ENCODE measurements around the gene GRIK4. TPM values are rescaled to one million over a fixed set of nuclear protein-coding genes. Genes with fewer than 3 reads are reported as not detected.

GRIK4 gene
- total RNA-seq, 1 experiment from 2014 or later = not detected

DNA sequence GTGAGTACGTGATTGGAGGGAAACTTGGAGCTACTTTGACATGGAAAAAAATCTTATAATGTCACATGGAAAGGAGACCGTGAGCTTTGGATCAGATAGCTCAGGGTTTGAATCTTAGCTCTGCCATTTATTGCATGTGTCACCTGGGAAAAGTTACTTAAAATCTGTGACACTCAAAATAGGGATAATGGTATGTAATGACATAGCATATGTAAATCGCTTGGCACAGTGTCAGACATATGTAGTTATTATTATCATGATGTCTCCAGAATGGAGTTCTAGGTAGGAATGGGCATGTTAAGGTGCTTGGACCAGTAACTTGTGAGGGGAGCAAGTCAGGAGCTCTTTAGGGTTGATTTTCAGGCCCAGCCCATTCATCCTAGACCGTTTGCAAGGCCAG, 75.8 kb downstream of the GRIK4 start:
- BruUV-seq (replicated peaks) = no TSS peak
- intact Hi-C loops (cut with micrococcal nuclease; ENCODE audit: unreplicated experiment) = no loop called here

DNA sequence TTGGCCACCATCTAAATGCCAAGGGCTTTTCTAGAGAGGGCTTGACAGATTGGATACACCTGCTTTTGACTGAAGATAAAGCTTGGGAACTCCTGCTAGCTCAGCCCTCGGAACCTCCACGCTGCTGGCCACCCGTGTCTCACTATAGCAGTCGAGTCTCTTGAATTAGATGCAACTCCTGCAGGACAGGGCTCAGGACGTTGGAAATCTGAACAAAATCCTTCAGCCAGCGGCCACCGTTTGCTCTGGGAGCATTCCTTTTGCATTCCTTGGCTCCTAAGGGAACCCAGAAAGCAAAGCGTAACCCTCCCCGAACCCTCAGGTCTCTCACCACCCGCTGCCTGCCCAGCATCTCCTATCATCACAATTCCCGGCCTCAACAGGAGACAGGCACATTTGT, 77.8 kb downstream of the GRIK4 start:
- H3K79me2 ChIP-seq (ENCODE audit: low read depth) = no peaks in the 10 kb centered on the region
- H3K4me3 ChIP-seq = no peak overlapping the region
- H3K9me2 ChIP-seq (ENCODE audit: insufficient read depth) = no peaks in the 10 kb centered on the region
- H3K4me1 ChIP-seq (replicated peaks; ENCODE audit: insufficient read depth) = no peaks in the 10 kb centered on the region
- intact Hi-C loops (cut with micrococcal nuclease; ENCODE audit: unreplicated experiment) = no loop called here
- no peak overlapping the region for H3K27ac ChIP-seq
- H3K9me3 ChIP-seq (ENCODE audit: insufficient read depth, low read depth) = no peaks in the 10 kb centered on the region
- no peak for TF ChIP-seq EZH2 (IDR thresholded peaks at IDR 0.05; ENCODE audit: low read depth)
- TF ChIP-seq, protein P1, sequence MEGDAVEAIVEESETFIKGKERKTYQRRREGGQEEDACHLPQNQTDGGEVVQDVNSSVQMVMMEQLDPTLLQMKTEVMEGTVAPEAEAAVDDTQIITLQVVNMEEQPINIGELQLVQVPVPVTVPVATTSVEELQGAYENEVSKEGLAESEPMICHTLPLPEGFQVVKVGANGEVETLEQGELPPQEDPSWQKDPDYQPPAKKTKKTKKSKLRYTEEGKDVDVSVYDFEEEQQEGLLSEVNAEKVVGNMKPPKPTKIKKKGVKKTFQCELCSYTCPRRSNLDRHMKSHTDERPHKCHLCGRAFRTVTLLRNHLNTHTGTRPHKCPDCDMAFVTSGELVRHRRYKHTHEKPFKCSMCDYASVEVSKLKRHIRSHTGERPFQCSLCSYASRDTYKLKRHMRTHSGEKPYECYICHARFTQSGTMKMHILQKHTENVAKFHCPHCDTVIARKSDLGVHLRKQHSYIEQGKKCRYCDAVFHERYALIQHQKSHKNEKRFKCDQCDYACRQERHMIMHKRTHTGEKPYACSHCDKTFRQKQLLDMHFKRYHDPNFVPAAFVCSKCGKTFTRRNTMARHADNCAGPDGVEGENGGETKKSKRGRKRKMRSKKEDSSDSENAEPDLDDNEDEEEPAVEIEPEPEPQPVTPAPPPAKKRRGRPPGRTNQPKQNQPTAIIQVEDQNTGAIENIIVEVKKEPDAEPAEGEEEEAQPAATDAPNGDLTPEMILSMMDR (conservative IDR thresholded peaks at IDR 0.05) = no peak
- H3K36me3 ChIP-seq (ENCODE audit: low read depth) = no peaks in the 10 kb centered on the region
- BruUV-seq (replicated peaks) = no TSS peak
- no peaks in the 10 kb centered on the region for H4K20me1 ChIP-seq (ENCODE audit: insufficient read depth)
- DNase-seq = no peak
- CTCF ChIA-PET = no interaction called here
- no peak overlapping the region for H2AFZ ChIP-seq
- H3K27me3 ChIP-seq (ENCODE audit: insufficient read depth, low read depth) = peaks cover 96% of the 10 kb centered on the region
- POLR2A ChIA-PET (ENCODE audit: unreplicated experiment) = no interaction called here
- no peak overlapping the region for H3K4me2 ChIP-seq
- no peaks in the 10 kb centered on the region for H3F3A ChIP-seq (ENCODE audit: insufficient read depth, low read depth)

More for the DNA sequence above, 75.8 kb downstream of the GRIK4 start:
- Histone ChIP-seq H3F3A (ENCODE audit: insufficient read depth, low read depth) (no peaks in the 10 kb centered on the region), H3K4me3 (no peak overlapping the region), H3K4me2 (no peak overlapping the region), H3K9me2 (ENCODE audit: insufficient read depth) (no peaks in the 10 kb centered on the region), H4K20me1 (ENCODE audit: insufficient read depth) (no peaks in the 10 kb centered on the region), H3K27me3 (ENCODE audit: insufficient read depth, low read depth) (peaks cover 97% of the 10 kb centered on the region), H3K27ac (no peak overlapping the region), H3K36me3 (ENCODE audit: low read depth) (no peaks in the 10 kb centered on the region), H3K4me1 (replicated peaks; ENCODE audit: insufficient read depth) (no peaks in the 10 kb centered on the region), H2AFZ (no peak overlapping the region), H3K79me2 (ENCODE audit: low read depth) (no peaks in the 10 kb centered on the region), H3K9me3 (ENCODE audit: insufficient read depth, low read depth) (peaks cover 7% of the 10 kb centered on the region)
- no peak for TF ChIP-seq EZH2 (IDR thresholded peaks at IDR 0.05; ENCODE audit: low read depth)
- TF ChIP-seq, protein P1 (conservative IDR thresholded peaks at IDR 0.05) = no peak
- POLR2A ChIA-PET (ENCODE audit: unreplicated experiment) = no interaction called here
- DNase-seq = no peak
- CTCF ChIA-PET = no interaction called here

DNA sequence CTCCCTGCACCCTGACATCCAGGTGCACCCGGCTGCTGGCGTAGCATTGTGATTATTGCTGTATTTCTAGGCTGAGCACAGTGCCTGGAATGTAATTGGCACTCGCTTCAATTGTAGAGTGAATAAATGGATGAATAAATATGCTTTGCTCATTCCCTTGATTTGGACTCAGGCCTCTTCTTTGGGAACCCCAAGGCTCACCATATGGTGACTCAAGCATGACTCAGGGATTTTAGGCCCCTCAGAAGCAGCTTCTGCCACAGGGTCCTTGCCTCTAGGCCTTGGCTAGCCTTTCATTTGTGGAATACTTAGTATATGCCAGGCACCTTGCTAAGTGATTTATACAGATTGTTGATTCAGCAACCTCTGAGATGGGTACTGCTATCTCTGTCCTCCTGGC, 78.9 kb downstream of the GRIK4 start:
- no peak overlapping the region for H3K27ac ChIP-seq
- BruUV-seq (replicated peaks) = no TSS peak
- H3K4me1 ChIP-seq (replicated peaks; ENCODE audit: insufficient read depth) = no peaks in the 10 kb centered on the region
- POLR2A ChIA-PET (ENCODE audit: unreplicated experiment) = no interaction called here
- H2AFZ ChIP-seq = no peak overlapping the region
- H3F3A ChIP-seq (ENCODE audit: insufficient read depth, low read depth) = no peaks in the 10 kb centered on the region
- H3K9me2 ChIP-seq (ENCODE audit: insufficient read depth) = no peaks in the 10 kb centered on the region
- H3K4me2 ChIP-seq = no peak overlapping the region
- H3K36me3 ChIP-seq (ENCODE audit: low read depth) = no peaks in the 10 kb centered on the region
- no peaks in the 10 kb centered on the region for H3K9me3 ChIP-seq (ENCODE audit: insufficient read depth, low read depth)
- no peak overlapping the region for H3K4me3 ChIP-seq
- no peak for DNase-seq
- TF ChIP-seq EZH2 (IDR thresholded peaks at IDR 0.05; ENCODE audit: low read depth) = no peak
- TF ChIP-seq, protein P1 (conservative IDR thresholded peaks at IDR 0.05) = no peak
- peaks cover 96% of the 10 kb centered on the region for H3K27me3 ChIP-seq (ENCODE audit: insufficient read depth, low read depth)
- CTCF ChIA-PET = no interaction called here
- no peaks in the 10 kb centered on the region for H3K79me2 ChIP-seq (ENCODE audit: low read depth)
- intact Hi-C loops (cut with micrococcal nuclease; ENCODE audit: unreplicated experiment) = no loop called here
- no peaks in the 10 kb centered on the region for H4K20me1 ChIP-seq (ENCODE audit: insufficient read depth)
